ENCODE results near the gene ASIC4. TPM values are rescaled to one million over a fixed set of nuclear protein-coding genes. Genes with fewer than 3 reads are reported as not detected.

Gene ASIC4
- polyA plus RNA-seq, 3 donors from 2014 or later = not detected

DNA sequence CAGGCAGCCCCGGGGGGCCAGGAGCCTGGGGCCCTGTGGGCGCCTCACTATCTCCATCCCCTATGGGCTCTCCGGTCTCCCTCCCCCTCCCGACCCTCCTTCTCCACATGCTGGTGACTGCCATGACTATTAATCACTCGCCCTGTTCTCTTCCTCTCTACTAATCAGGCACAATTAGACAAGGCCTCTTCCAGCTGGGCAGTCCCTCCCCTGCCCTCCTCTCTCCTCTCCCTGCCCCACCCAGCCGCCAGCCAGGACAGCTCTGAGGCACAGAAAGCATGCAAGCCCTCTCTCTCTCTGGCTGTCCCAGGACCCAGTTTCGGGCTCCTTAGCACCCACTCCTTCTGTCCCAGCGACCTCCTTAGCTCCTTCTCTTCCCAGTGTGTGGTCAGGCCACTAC, 5.8 kb downstream of the ASIC4 start:
- Mint-ChIP-seq H3K4me1 (no peaks in the 10 kb centered on the region), H3K36me3 (peaks cover 0 to 3% (median 0%) of the 10 kb centered on the region in 3 donors), H3K27me3 (ENCODE audit: low read depth in 3 of 3) (peaks cover 18 to 32% (median 26%) of the 10 kb centered on the region in 3 donors), H3K27ac (no peak overlapping the region), H3K4me3 (no peak overlapping the region), H3K9me3 (no peaks in the 10 kb centered on the region)
- no peak for DNase-seq

DNA sequence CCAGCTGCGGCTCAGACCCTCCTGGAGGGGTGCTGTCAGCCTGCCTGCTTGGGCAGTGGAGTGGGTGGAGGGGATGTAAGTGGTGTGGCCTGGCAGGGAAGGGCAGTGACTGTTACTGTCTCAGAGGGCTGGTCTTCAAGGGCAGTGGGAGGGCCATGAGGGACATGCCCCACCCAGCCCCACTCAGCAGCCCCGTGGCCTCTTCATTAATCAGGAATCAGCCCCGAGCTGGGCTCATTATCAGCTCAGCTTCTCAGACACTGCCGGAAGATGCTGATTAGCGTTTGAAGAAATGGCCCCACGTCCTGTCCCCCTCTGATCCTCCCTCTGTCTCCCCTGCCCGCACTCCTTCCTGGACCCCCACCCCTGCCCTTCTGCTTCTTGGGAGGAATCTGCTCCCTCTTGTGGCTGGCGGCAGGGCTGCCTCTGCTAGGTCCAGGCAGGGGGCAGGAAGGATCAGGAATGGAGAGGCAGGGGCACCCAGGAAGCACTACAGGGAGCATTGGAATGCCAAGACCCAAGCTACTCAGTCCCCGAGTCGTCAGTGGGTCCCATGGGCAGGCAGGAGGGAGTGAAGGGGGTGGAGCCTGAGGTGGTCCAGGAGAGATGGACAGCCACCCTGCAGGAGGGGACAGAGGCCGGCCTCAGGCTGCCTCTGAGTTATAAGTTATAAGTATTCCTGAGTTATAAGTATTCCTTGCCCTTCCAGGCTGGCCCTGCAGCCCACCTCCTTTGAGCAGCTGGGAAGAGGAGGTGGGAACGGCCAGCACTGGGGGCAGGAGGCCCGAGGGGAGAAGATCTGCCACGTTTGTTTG, 7.0 kb downstream of the ASIC4 start:
- H3K27me3 Mint-ChIP-seq (ENCODE audit: low read depth in 3 of 3) = peaks cover 13 to 28% (median 26%) of the 10 kb centered on the region in 3 donors
- H3K4me3 Mint-ChIP-seq = no peak overlapping the region
- no peak for DNase-seq
- H3K36me3 Mint-ChIP-seq = no peaks in the 10 kb centered on the region
- no peaks in the 10 kb centered on the region for H3K4me1 Mint-ChIP-seq
- H3K27ac Mint-ChIP-seq = no peak overlapping the region
- H3K9me3 Mint-ChIP-seq = no peaks in the 10 kb centered on the region

DNA sequence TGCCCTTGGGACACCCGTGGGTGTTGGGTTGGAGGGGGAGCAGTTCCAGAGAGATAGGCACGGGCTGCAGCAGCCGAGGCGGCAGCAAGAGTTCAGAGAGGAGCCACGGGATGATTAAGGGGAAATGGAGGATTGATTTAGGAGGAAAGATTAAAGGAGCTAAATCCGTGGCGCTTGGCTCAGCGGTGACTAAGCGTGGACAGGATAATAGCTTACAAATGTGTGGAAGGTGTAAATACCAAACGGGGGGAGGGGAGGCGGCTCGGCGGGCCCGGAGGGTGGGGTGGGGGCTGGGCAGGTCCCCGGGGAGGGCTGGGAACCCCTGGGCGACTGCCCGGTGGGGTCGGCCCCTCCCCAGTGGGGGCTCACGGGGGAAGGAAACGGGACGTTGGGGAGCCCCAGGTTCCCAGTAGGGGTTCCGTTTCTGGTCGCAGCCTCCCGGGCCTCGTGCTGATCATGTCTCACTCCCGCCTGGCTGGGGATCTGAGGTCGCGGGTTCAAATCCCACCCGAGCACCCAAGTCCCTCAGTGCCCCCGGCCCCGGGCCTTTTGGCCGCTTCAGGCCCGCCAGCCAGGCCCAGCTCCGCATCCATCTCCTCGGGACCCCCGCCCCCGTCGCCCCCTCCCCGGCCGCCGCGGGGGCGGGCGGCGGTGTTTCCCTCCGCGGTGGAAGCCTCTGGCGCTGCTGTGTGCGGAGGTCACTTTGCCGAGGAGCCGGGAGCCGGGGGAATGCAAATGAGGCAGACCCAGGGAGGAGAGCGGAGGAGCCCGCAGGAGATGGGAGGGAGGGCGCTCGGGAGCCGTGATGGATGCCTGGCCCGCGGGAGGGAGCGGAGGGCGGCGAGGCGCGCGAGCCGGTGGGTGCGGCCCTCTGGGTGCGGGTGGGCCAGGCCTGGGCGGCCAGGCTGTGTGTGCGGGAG, 8.1 kb downstream of the ASIC4 start:
- DNase-seq = no peak
- Mint-ChIP-seq H3K9me3 (no peaks in the 10 kb centered on the region), H3K36me3 (no peaks in the 10 kb centered on the region), H3K27me3 (ENCODE audit: low read depth in 3 of 3) (peaks cover 14 to 31% (median 20%) of the 10 kb centered on the region in 3 donors), H3K4me3 (peak overlapping the region in 1 of 5 donors; percentile 52), H3K27ac (no peak overlapping the region), H3K4me1 (no peaks in the 10 kb centered on the region)

DNA sequence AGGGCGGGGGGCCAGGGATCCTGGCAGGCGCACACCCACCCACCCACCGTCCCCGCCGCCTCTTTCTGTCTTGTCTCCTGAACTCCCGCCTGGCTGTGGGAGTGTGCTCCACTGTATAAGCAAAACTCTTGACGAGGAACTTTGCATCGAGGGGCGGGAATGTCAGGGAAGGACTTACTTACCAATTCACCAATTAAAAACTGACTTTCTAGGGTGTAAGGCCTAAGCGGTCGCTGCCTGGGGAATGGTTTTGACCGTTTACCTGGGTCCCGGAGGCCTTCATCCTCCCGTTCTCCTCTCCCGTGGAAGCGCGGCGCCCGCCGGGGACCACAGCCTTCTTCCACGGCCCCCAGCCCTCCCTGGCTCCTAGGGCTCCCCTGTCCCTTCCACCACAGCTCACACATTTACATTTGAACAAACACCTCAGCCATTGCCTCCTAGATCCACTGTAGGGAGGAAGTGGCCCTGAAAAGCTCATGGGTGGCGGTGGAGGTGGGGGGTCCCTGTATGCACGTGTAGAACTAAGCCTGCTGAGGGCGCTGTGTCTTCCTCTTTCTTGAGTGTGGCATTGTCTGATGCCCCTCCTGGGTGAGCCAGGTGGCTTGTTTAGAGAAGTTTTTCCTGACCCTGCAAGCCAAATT, 8.9 kb downstream of the ASIC4 start:
- Mint-ChIP-seq H3K27me3 (ENCODE audit: low read depth in 3 of 3) (peaks cover 13 to 27% (median 24%) of the 10 kb centered on the region in 3 donors), H3K36me3 (no peaks in the 10 kb centered on the region), H3K27ac (no peak overlapping the region), H3K4me1 (no peaks in the 10 kb centered on the region), H3K4me3 (peak overlapping the region in 2 of 5 donors; percentile 3 to 47), H3K9me3 (no peaks in the 10 kb centered on the region)
- no peak for DNase-seq

DNA sequence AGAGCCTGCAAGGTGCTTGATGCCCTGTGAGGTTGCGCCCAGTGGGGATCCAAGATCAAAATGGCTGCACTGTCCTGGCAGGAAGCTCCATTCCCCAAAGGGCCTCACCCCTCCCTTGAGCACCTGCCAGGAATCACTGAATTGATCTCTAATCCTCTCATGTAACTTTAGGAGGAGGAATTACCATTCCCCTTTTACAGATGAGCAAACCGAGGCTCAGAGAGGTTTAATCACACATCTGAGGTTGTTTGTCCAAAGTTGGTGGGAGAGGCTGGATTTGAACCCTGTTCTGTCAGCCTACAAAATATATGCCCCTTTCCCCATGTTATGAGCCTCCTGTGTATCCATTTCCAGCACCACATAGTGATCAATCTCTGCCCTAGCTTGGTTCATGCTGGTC, 10.5 kb downstream of the ASIC4 start:
- Mint-ChIP-seq H3K9me3 (no peaks in the 10 kb centered on the region), H3K36me3 (no peaks in the 10 kb centered on the region), H3K27me3 (ENCODE audit: low read depth in 3 of 3) (peaks cover 13 to 33% (median 23%) of the 10 kb centered on the region in 3 donors), H3K4me3 (no peak overlapping the region), H3K4me1 (no peaks in the 10 kb centered on the region), H3K27ac (no peak overlapping the region)
- no peak for DNase-seq

DNA sequence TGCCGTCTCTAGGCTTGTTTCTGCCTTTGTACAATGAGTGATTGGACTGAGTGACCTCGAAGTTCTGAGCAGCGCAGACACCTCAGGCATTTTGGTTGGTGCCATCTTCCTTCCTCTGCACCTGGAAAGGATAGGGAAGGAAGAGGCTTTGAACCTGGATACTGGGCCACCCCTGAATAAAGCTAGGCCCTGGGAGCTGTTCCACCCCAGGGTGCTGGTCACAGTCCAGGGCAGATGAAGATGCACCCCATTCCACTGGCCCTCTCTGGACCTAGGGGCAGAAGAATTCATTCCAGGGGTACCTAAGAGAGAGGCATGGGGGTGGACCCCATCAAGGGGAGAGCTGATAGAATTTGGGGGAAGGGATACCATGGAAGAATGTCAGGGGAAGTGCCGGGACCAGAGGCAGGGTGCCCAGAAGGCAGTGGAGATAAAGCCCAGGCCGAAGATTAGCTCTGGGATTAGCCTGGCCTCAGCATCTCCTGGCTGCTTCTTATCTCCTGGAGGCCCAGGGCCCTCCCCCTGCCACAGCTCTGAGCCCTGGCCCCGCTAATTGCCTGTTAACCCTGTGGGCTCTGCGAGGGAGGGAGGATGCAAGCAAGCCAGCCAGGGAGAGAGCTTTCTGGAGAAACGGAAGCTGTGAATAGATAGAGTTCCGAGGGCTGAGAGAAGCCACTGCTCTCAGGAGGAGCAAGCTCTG, 11.4 kb downstream of the ASIC4 start:
- Mint-ChIP-seq H3K4me3 (no peak overlapping the region), H3K27ac (no peak overlapping the region), H3K9me3 (peaks cover 0 to 2% (median 0%) of the 10 kb centered on the region in 6 donors), H3K27me3 (ENCODE audit: low read depth in 3 of 3) (peaks cover 15 to 37% (median 27%) of the 10 kb centered on the region in 3 donors), H3K36me3 (no peaks in the 10 kb centered on the region), H3K4me1 (no peaks in the 10 kb centered on the region)
- no peak for DNase-seq

DNA sequence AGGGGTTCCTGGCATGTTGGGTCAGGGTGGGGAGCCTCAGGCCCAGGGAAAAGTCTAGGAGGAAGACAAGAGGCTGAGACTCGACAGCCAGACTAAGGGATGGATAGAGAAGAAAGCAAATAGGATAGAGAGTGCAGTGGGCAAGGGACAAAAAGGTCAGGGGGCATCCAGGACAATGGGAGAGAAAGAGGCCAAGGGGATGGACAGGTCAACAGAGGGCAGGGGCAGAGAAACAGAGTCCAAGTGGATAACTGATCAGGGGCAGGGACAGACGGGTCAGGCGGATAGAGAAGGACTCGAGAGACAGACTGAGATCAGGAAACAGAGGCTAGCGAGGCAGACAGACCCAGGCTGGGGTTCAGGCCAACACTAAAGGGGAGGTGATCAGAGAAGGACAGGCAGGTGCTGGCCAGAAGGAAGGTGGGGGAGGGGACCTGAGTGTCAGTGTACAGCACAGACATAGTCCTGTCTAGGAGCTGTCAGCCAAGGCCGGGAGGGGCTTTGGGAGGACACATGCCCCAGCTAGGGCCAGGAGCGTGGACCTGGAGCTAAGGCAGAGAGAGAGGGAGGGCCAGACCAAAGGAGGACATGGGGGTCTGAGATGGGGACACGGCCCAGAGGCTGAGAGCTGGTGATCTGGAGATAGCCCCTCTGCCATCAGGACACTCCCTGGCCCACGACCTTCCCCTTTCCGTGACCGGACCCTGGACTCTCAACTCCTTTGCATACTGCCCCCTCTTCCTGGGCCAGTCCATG, 12.2 kb downstream of the ASIC4 start:
- no peaks in the 10 kb centered on the region for H3K4me1 Mint-ChIP-seq
- DNase-seq = no peak
- H3K4me3 Mint-ChIP-seq = no peak overlapping the region
- H3K9me3 Mint-ChIP-seq = peaks cover 0 to 2% (median 0%) of the 10 kb centered on the region in 6 donors
- H3K27me3 Mint-ChIP-seq (ENCODE audit: low read depth in 3 of 3) = peaks cover 15 to 39% (median 21%) of the 10 kb centered on the region in 3 donors
- no peaks in the 10 kb centered on the region for H3K36me3 Mint-ChIP-seq
- no peak overlapping the region for H3K27ac Mint-ChIP-seq

DNA sequence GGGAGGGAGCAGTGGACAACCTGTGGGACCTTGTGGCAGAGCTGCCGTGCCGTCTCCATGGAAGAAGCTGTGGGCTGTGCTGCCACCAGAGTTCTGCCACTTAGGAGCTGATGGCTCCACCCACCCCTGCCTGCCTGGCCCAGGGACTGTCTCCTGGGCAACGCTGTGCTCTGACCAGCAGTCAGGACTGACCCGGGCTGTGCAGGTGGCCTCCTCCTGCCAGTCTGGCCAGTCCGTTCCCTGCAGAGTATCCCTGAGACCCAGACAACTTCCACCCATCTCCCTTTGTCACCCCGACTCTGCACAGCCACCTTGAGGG, 12.8 kb downstream of the ASIC4 start:
- H3K36me3 Mint-ChIP-seq = no peaks in the 10 kb centered on the region
- H3K4me1 Mint-ChIP-seq = no peaks in the 10 kb centered on the region
- peaks cover 16 to 35% (median 18%) of the 10 kb centered on the region in 3 donors for H3K27me3 Mint-ChIP-seq (ENCODE audit: low read depth in 3 of 3)
- peaks cover 0 to 2% (median 0%) of the 10 kb centered on the region in 6 donors for H3K9me3 Mint-ChIP-seq
- no peak overlapping the region for H3K27ac Mint-ChIP-seq
- H3K4me3 Mint-ChIP-seq = no peak overlapping the region
- DNase-seq = no peak

DNA sequence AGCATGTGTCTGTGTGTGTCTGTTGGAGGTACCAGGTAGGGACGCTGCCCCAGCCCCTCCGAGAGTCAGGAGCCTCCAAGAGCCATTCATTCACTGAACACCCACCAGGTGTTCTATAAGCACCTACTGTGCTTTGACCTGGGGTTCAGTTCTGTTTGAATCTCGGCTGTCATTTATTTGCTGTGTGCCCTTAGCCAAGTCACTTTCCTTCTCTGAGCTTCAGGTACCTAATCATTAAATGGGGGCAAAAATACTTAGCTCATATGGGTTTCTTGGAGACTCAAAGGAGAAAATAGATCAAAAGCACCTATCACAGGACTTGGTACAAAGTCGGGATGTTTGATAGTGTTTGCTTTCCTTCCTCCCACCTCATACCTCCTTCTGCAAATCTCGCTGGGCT, 13.2 kb downstream of the ASIC4 start:
- Mint-ChIP-seq H3K4me3 (no peak overlapping the region), H3K4me1 (no peaks in the 10 kb centered on the region), H3K27me3 (ENCODE audit: low read depth in 3 of 3) (peaks cover 15 to 34% (median 17%) of the 10 kb centered on the region in 3 donors), H3K9me3 (peaks cover 0 to 2% (median 0%) of the 10 kb centered on the region in 6 donors), H3K36me3 (no peaks in the 10 kb centered on the region), H3K27ac (no peak overlapping the region)
- no peak for DNase-seq

DNA sequence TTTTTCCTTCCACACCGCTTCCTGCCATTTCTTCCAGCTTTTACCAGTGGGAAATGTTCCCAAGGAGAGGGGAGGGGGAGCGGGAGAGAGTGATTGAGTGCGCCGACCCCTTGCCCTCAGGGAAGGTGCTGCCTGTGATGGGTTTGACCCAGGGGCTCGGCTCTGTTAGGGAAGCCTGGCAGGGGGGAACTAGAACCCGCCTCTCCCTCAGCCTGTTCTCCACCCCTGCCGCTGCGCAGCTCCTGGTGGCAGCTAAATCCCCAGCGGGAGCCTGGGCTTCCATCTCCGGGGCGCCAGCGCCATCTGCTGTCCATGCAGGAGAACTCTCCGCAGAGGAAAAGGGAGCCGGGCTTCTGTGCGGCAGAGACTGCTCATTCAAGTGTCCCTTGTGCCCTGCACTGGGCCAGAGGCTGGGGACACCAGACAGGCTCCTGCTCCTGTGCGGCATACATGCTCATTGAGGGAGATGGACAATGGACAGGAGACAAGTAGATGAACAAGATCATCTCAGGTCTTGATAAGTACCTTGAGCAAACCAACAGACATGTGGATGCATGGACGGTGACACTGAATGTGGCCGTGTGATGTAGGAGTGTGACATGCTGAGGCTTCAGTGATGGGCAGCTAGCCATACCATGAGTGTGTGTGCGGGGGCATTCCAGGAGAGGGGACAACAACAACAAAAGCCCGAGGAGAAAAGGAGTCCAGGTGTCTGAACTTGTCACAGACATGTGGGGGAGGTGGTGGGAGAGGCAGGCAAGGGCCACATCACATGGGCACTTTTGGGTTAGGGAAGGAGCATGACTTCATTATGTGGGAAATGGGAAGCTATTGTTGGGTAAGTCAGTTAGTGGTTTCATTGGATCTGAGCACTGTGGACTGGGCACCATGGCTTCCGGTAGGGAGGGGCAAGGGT, 16.0 kb downstream of the ASIC4 start:
- H3K27ac Mint-ChIP-seq = no peak overlapping the region
- H3K36me3 Mint-ChIP-seq = no peaks in the 10 kb centered on the region
- DNase-seq = peak; percentile 71 to 78 (median 75)
- no peak overlapping the region for H3K4me3 Mint-ChIP-seq
- peaks cover 0 to 2% (median 0%) of the 10 kb centered on the region in 6 donors for H3K9me3 Mint-ChIP-seq
- H3K27me3 Mint-ChIP-seq (ENCODE audit: low read depth in 3 of 3) = peaks cover 10 to 24% (median 15%) of the 10 kb centered on the region in 3 donors
- H3K4me1 Mint-ChIP-seq = no peaks in the 10 kb centered on the region

DNA sequence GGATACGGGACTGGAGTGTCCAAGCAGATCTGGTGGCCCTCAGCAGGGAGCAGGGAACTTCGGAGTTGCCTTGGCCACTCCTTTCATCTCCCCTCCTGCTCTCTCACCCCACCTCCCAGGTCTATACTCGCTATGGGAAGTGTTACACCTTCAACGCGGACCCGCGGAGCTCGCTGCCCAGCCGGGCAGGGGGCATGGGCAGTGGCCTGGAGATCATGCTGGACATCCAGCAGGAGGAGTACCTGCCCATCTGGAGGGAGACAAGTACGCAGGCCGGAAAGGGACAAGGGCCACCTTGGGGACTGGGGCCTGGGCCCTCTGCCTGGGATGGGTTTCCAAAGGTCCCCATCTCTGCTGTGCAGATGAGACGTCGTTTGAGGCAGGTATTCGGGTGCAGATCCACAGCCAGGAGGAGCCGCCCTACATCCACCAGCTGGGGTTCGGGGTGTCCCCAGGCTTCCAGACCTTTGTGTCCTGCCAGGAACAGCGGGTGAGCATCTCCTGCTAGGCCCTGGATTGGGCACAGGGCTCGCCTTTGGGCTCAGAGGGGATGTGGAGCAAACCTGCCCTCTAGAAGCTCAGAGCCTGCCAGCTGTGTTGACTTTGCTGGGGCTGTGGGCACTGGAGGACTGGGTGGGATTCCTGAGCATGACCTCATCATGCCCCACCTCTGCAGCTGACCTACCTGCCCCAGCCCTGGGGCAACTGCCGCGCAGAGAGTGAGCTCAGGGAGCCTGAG, 17.5 kb downstream of the ASIC4 start:
- no peak overlapping the region for H3K4me3 Mint-ChIP-seq
- no peak overlapping the region for H3K27ac Mint-ChIP-seq
- H3K27me3 Mint-ChIP-seq (ENCODE audit: low read depth in 3 of 3) = peaks cover 10 to 23% (median 15%) of the 10 kb centered on the region in 3 donors
- no peaks in the 10 kb centered on the region for H3K4me1 Mint-ChIP-seq
- no peak for DNase-seq
- H3K9me3 Mint-ChIP-seq = peaks cover 0 to 2% (median 0%) of the 10 kb centered on the region in 6 donors
- H3K36me3 Mint-ChIP-seq = no peaks in the 10 kb centered on the region

DNA sequence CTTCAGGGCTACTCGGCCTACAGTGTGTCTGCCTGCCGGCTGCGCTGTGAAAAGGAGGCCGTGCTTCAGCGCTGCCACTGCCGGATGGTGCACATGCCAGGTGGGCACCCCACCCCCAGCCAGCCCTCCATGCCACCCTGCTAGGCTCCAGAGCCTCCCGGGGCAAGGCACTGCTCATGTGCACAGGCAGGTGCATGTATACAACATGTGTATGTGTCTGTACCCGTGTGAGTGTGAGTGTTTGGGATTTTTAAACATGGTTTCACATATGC, 18.0 kb downstream of the ASIC4 start:
- H3K4me3 Mint-ChIP-seq = no peak overlapping the region
- H3K36me3 Mint-ChIP-seq = no peaks in the 10 kb centered on the region
- H3K4me1 Mint-ChIP-seq = no peaks in the 10 kb centered on the region
- no peak overlapping the region for H3K27ac Mint-ChIP-seq
- peaks cover 8 to 23% (median 14%) of the 10 kb centered on the region in 3 donors for H3K27me3 Mint-ChIP-seq (ENCODE audit: low read depth in 3 of 3)
- peaks cover 0 to 2% (median 0%) of the 10 kb centered on the region in 6 donors for H3K9me3 Mint-ChIP-seq
- DNase-seq = no peak
